ENCODE measurements around the gene WDR74.
A peak's percentile ranks its signal among the peaks of the same experiment; 100 is the strongest.
"Not testable (repeated sequence)": the region's sequence is repeated elsewhere in the genome, so short reads cannot be mapped to it uniquely, and the experiment has no call there.

The WDR74 gene

GRCh38 chr11:62840721-62841360 is 1.5 kb upstream of the WDR74 start:
- DNase-seq (ENCODE audit: low spot score) = peak; percentile 45

DNA sequence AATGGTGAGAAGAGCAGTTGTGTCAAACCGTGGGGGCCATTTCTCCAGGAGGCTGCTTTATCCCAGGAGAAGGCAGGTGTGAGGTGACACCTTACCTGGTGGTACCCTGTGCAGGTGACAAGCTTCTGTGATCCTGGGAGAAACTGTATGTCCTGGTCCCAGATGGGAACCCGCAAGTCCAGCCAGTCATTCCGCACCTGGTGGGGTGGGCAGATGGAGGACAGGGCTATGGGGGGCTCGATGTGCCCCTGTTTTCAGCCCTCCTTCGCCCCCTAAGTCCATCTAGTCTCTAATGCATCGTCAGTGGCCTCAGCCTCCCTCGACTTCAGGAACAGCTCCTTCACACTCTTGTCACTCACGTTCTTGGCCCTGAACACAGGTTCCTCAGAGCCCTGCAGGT is 4.1 kb downstream of the WDR74 start:
- no peak for DNase-seq (ENCODE audit: low spot score)

DNA sequence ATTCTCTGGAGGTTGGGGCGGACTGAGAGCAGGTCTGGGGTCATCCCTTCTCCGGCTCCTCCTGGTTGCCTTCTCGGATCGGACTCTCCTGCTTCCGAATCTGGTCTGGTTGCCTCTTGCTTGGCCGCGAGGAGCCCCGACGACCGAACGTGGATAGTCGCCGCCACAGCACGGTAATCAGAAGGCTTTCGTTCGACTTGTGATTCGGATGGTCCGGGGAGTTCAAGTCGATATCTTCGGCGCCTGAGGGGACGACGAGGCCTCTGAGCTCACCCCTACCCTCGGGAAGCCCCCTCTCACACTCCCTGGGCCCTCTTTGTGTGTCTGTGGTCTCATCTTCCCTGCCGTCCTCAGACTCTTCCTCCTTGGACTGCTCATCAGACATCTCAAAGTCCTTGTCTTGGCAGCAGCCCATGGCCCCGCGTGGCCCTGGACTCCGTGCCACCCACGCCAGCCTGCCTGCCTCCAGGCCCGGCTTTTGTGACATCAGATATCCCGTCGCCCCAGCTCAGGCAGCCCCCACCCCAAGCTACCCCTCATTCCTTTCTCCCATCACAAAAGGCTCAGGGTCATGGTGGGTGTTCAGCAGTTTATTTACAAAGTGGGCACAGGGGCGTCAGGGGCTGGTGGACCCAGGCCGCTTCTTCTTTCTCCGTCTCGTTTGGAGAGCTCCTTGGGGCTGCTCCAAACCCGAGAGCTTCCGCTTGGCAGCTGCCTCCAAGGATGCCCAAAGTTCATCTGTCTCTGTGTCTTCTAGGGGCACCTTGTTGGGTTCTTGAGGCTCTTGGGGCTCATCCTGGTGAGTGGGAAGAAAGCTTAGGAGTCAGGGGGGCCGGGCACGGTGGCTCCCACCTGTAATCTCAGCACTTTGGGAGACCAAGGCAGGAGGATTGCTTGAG is 6.8 kb downstream of the WDR74 start, which contains the start of gene TEX54:
Gene TEX54 (minus strand): TSS at position 506 of the 899 bp plus-strand sequence.
- no peak for DNase-seq (ENCODE audit: low spot score)

- DNase-seq (ENCODE audit: low spot score) = peak; percentile 100
These were observed 7.7 kb downstream of the WDR74 start, which contains the start of gene STX5 for GRCh38 chr11:62831520-62832335. Gene STX5, minus strand, starts transcription at chr11:62832051. Its CDS starts 808 bp downstream, at chr11:62831243.

DNA sequence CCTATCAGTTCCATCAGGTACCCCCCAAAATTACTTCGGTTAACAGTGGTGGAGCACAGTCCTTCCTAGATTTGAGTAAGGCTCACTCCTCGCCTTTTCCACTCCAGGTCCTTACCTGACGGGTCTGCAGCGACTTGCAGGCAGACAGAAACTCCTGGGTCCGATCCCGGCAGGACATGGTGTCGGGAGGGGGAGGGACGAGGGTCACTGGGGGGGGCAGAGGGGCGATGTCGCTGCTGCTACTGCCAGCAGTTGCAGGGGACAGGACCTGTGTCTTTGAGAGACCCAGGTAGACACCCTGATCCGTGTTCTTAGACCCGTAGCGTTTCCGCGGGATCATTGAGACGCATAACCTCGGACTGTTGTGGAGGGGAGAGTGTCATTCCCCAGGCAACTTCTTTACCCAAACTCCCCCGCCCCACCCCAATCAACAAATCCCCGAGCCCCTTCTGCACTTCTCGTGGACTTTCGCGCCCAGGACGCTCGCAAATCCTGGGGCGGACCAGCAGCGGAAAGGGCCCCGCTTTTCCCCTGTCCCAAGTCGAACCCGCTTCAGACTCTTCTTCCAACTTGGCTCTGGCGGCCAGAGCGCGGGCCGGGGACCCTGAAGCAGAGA is 8.4 kb downstream of the WDR74 start:
- no peak for DNase-seq (ENCODE audit: low spot score)

GRCh38 chr11:62828130-62828529 is 11.3 kb downstream of the WDR74 start:
- DNase-seq (ENCODE audit: low spot score) = not testable (repeated sequence)

- no peak for DNase-seq (ENCODE audit: low spot score)
These were observed 15.7 kb downstream of the WDR74 start for GRCh38 chr11:62823677-62824076.

- no peak for DNase-seq (ENCODE audit: low spot score)
These were observed 22.3 kb downstream of the WDR74 start for GRCh38 chr11:62817129-62817528.

DNA sequence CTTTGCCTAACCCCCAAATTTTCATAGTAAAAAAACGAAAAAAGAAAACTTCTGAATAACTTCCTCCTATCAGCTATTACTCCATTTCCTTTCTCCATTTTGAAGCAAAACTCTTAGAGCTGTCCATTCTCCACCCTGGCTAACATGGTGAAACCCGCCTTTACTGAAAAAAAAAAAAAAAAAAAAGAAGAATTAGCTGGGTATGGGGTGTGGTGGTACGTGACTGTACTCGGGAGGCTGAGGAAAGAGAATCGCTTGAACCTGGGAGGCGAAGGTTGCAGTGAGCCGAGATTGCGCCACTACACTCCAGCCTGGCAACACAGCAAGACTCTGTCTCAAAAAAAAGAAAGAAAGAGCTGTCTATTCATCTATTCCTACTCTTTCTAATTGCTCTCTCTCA is 22.8 kb downstream of the WDR74 start:
- DNase-seq (ENCODE audit: low spot score) = no peak

- no peak for DNase-seq (ENCODE audit: low spot score)
These were observed 27.7 kb downstream of the WDR74 start for GRCh38 chr11:62811659-62812058.

- DNase-seq (ENCODE audit: low spot score) = no peak
These were observed 28.6 kb downstream of the WDR74 start for GRCh38 chr11:62810748-62811147.

DNA sequence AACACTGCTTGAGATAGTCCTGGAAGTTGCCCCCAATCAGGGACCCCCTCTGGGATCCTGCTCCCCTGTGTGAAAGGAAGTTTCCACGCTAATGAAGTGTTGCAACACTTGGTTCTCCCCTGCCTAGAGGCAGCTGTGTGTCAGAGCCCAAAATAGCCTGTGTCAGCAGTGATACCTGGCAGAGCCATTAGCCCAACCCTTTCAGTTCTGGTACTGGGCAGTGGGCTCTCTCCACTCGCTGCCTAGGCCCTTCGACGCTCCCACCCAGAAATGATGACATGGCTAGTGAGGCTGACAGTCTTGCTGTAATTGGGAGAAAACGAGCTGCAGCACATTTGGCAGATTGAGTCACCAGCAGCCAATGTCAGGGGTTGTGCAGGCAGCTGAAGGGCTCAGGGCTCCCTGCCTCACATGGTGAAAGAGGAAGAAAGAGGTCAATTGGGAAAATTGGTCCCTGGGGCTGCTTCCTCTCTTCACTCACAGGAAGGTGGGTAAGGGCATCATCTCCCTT is 32.7 kb downstream of the WDR74 start:
- peak; percentile 34 for DNase-seq (ENCODE audit: low spot score)

DNA sequence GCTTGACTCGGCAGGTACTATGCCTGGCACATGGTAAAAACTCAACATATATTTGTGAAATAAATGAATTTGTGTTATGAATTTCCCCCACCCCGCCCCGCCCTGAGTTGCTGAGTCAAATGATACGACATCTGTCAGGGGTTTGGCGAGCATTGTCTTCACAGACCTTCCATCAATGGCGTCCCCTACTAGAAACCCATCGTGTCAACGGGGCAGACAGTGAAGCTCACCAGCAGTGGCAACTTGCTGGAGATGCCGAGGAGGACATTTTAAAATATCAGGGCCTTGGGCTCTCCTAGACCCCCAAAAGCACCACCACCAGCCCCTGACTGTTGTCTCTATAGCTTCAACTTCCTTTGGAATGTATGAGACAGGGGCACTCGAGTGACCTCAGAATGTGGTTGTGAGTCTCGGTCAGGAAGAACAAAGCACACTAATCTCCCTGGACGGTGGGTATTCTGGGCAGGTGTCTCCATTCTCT is 33.4 kb downstream of the WDR74 start:
- no peak for DNase-seq (ENCODE audit: low spot score)

- DNase-seq (ENCODE audit: low spot score) = peak; percentile 98
These were observed 34.1 kb downstream of the WDR74 start, which contains the start of gene NXF1 for GRCh38 chr11:62805076-62805892. Gene NXF1, minus strand, starts transcription at chr11:62805440. Its CDS starts 84 bp downstream, at chr11:62805356.

- peak; percentile 17 for DNase-seq (ENCODE audit: low spot score)
These were observed 34.9 kb downstream of the WDR74 start for GRCh38 chr11:62804310-62805075.

- DNase-seq (ENCODE audit: low spot score) = no peak
These were observed 38.3 kb downstream of the WDR74 start for GRCh38 chr11:62801071-62801470.

DNA sequence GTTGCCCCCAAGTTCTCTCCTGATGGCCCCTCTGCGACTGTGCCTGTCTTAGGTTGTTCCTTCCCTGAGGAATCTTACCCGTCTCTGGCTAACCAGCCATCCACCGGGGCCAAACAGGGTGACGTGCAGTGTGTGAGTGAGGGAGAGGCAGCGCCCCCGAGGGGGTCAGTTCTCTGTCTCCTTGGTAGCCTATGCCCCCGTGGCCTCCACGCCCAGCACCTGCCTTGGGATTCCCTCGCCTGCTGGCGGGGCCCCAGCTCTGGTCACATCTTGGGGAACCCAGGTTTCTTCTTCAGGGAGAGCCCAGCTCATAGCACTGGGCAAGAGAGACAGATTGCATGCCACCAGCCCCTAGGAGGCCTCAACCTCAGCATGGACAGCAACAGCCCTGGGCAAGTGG is 39.9 kb downstream of the WDR74 start:
- no peak for DNase-seq (ENCODE audit: low spot score)

DNA sequence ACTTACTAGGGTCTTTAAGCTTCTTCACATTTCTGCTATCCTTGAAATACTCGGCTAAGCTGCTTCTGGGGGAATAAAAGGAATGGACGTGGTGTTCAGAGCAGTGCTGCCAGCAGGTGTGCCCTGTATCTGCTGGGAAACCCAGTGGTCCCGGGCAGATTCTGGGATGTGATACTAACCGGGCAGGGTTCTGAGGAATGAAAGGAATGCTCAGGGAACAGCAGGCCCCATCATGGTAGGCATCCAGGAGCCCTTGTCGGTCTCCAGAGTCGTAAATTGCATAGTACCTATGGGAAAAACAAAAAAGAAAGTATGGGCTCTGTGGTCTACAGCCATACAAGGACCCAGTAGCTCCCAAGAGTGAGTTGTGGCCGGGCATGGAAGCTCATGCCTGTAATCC is 43.1 kb downstream of the WDR74 start:
- DNase-seq (ENCODE audit: low spot score) = no peak

- no peak for DNase-seq (ENCODE audit: low spot score)
These were observed 45.1 kb downstream of the WDR74 start for GRCh38 chr11:62794201-62794775.

Data from Ammon's horn (tissue), 1 donor.